Panc1 (cell line): ENCODE results near the gene GABRG3. TPM values are rescaled to one million over a fixed set of nuclear protein-coding genes. Genes with fewer than 3 reads are reported as not detected.

ENCODE experiments used
- ATAC-seq: fragments of 200-7000 bp; cut with Tn5 transposase; 2 replicates; pipeline ENCODE4 v1.9.1; 2020; ENCODE audit warnings: mild to moderate bottlenecking, moderate library complexity
- BruUV-seq: library from RNA; stranded (reverse); fragments of 400-500 nt; replicated peaks from 2 replicates; lab custom pipeline; 2021; lab: Mats Ljungman, UMichigan
- CTCF ChIA-PET: fragments of 300-600 bp; sonication (Branson Sonifier 250); formaldehyde crosslinking; loops from one replicate; lab custom pipeline; 2022; ENCODE audit warnings: antibody characterized with exemption; lab: Charles Lee
- POLR2A ChIA-PET: fragments of 300-600 bp; sonication (Branson Sonifier 250); formaldehyde crosslinking; loops from one replicate; lab custom pipeline; 2022; ENCODE audit warnings: antibody characterized with exemption; lab: Charles Lee
- DNase-seq: peaks from one replicate; pipeline ENCODE4 v3.0.0-alpha.2; 2010; ENCODE audit warnings: low read depth, low spot score
- H3K27ac ChIP-seq: 2 replicates; pipeline ENCODE4 v1.5.1; 2011; ENCODE audit warnings: mild to moderate bottlenecking, low read length, inconsistent platforms
- H3K27me3 ChIP-seq: fragments of 200-500 bp; sonication (Bioruptor generic); 2 replicates; pipeline ENCODE4 v1.6.0; 2014; ENCODE audit warnings: low read length, inconsistent platforms; ENCODE audit not compliant: control insufficient read depth, insufficient read depth
- H3K36me3 ChIP-seq: fragments of 200-500 bp; sonication (Bioruptor generic); 2 replicates; pipeline ENCODE4 v1.5.1; 2014; ENCODE audit warnings: inconsistent platforms, mild to moderate bottlenecking, low read length, moderate library complexity; ENCODE audit not compliant: control insufficient read depth, insufficient read depth
- H3K4me1 ChIP-seq: 2 replicates; pipeline ENCODE4 v1.5.1; 2011; ENCODE audit warnings: inconsistent platforms, mild to moderate bottlenecking, low read length, moderate library complexity; ENCODE audit not compliant: control insufficient read depth, insufficient read depth
- H3K4me3 ChIP-seq, 2 experiments: 2 replicates each; pipeline ENCODE4 v1.5.1; 2011 to 2012; ENCODE audit warnings: low read depth in 2 of 2, low read length in 2 of 2, mild to moderate bottlenecking in 2 of 2, inconsistent platforms in 1 of 2, moderate library complexity in 1 of 2
- H3K9me3 ChIP-seq: fragments of 200-500 bp; sonication (Bioruptor generic); 2 replicates; pipeline ENCODE4 v1.5.1; 2014; ENCODE audit warnings: low read depth, mild to moderate bottlenecking, inconsistent platforms, low read length, moderate library complexity; ENCODE audit not compliant: control insufficient read depth, insufficient read depth
- CTCF ChIP-seq: fragments of 450-650 bp; IDR thresholded peaks from 2 replicates; pipeline ENCODE4 v1.5.1; 2017; ENCODE audit warnings: mild to moderate bottlenecking
- POLR2AphosphoS5 ChIP-seq: IDR thresholded peaks from 2 replicates; pipeline ENCODE4 v1.6.1; 2012; ENCODE audit warnings: mild to moderate bottlenecking, low read depth, low read length, moderate library complexity
- REST ChIP-seq, 2 experiments: IDR thresholded peaks; 2 replicates each; pipeline ENCODE4 v1.6.1; 2011 to 2012; ENCODE audit warnings: low read depth in 2 of 2, control low read depth in 1 of 2, low read length in 1 of 2, mild to moderate bottlenecking in 1 of 2, moderate library complexity in 1 of 2; ENCODE audit not compliant: insufficient read depth in 1 of 2
- SIN3A ChIP-seq: IDR thresholded peaks from 2 replicates; pipeline ENCODE4 v1.6.1; 2012; ENCODE audit warnings: low read depth, mild to moderate bottlenecking, low read length, moderate library complexity, borderline replicate concordance; ENCODE audit not compliant: insufficient read depth
- TCF7L2 ChIP-seq: IDR thresholded peaks from 2 replicates; pipeline ENCODE4 v1.6.1; 2011; ENCODE audit warnings: mild to moderate bottlenecking, low read depth, low read length, inconsistent platforms
- in situ Hi-C: cut with HindIII; loops from 2 replicates; pipeline ENCODE4 v1.10.0; 2016; ENCODE audit warnings: low sequenced_read_pairs, low pct_unique_long_range_greater_than_20kb
- intact Hi-C: fragments of 100-400 bp; cut with micrococcal nuclease; formaldehyde crosslinking; loops from one replicate; pipeline ENCODE4 v1.10.0; 2022; ENCODE audit not compliant: unreplicated experiment
- total RNA-seq: library from RNA; stranded (reverse); gene quantifications from one replicate; pipeline ENCODE4 v1.2.1, GENCODE V29; 2021; ENCODE audit not compliant: unreplicated experiment

GABRG3 gene
- total RNA-seq, 1 experiment from 2014 or later: not detected

- CTCF ChIA-PET: no interaction called here
- no peaks in the 10 kb centered on the region for H3K36me3 ChIP-seq
- intact Hi-C loops: no loop called here
- in situ Hi-C loops: no loop called here
- no peaks in the 10 kb centered on the region for H3K4me1 ChIP-seq
- POLR2A ChIA-PET: no interaction called here
- BruUV-seq: no TSS peak
- no peaks in the 10 kb centered on the region for H3K27me3 ChIP-seq
- DNase-seq (no peak), ATAC-seq (no peak)
- H3K4me3 ChIP-seq: no peak overlapping the region
- no peak for TF ChIP-seq TCF7L2
- TF ChIP-seq SIN3A: no peak
- TF ChIP-seq CTCF: no peak
- TF ChIP-seq POLR2AphosphoS5: no peak
- no peak for TF ChIP-seq REST (IDR thresholded peaks at IDR 0.05; ENCODE audit: insufficient read depth in 1 of 2, low read depth in 2 of 2, low read length in 1 of 2)
- peaks cover 3% of the 10 kb centered on the region; the same call in 1 of the 2 replicates for H3K9me3 ChIP-seq
- H3K27ac ChIP-seq: no peak overlapping the region
Measured at GRCh38 chr15:27341780-27342343, 370.9 kb downstream of the GABRG3 start.

- Histone ChIP-seq H3K4me1 (no peaks in the 10 kb centered on the region), H3K27ac (no peak overlapping the region), H3K4me3 (no peak overlapping the region), H3K36me3 (no peaks in the 10 kb centered on the region), H3K27me3 (no peaks in the 10 kb centered on the region), H3K9me3 (peaks cover 3% of the 10 kb centered on the region; the same call in 1 of the 2 replicates)
- POLR2A ChIA-PET: no interaction called here
- intact Hi-C loops (no loop called here), in situ Hi-C loops (no loop called here)
- TF ChIP-seq SIN3A: no peak
- no peak for TF ChIP-seq REST (IDR thresholded peaks at IDR 0.05; ENCODE audit: insufficient read depth in 1 of 2, low read depth in 2 of 2, low read length in 1 of 2)
- TF ChIP-seq TCF7L2: no peak
- no peak for TF ChIP-seq CTCF
- no peak for TF ChIP-seq POLR2AphosphoS5
- ATAC-seq: no peak
- CTCF ChIA-PET: no interaction called here
- DNase-seq: no peak
- BruUV-seq: no TSS peak
Measured at GRCh38 chr15:27342991-27343390, 372.0 kb downstream of the GABRG3 start.
